ENCODE results near the gene CECR2.
"Not testable (repeated sequence)": the region's sequence is repeated elsewhere in the genome, so short reads cannot be mapped to it uniquely, and the experiment has no call there.

Gene CECR2

DNA sequence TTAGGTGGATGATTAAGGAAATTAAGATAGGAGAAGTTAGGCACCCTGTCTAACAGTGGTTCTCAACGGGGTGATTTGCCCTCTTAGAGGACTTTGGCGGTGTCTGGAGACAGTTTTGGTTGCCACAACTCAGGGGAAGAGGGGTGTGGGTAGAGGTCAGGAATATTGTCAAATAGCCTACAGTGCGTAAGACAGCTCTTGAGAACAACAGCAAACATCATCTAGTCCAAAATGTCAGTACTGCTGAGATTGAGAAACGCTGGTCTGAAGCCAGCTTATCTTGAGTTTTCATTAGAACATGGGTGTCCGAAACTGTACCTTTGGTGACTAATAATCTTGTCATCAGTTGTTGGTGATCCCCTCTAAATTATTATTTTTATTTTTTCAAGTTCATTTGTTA is 38.4 kb downstream of the CECR2 start:
- no peak for DNase-seq

DNA sequence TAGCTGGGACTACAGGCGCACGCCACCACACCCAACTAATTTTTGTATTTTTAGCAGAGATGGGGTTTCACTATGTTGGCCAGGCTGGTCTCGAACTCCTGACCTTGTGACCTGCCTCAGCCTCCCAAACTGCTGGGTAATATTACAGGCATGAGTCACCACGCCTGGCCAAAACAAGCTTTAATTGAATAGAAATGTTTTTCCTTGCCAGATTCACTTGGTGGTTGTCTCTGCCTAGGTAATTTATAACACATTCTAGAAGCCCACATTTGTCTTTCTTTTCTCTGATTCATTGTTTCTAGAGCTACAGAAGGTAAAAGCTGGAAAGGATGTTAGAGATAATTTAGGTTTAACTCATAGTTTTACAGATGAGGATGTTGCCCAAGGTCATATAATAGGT is 41.3 kb downstream of the CECR2 start:
- DNase-seq: no peak

DNA sequence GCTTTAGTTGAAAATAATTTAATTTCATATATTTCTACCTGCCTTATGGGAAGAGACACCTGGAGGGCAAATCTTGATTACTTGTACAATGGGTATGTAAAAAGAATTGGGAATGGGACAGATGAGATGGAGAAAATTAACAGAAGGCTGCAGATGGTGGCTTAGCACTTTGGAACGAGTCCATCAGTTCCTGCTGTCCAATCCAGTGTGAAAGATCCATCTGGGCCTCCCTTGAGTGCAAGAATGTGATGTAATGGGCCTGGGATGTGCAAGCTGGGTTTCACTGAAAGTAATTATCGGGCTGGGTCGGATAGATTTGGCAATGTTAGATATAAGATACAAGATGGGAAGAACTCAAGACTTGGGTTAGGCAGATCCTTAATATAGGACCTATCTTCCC is 42.0 kb downstream of the CECR2 start:
- no peak for DNase-seq

DNA sequence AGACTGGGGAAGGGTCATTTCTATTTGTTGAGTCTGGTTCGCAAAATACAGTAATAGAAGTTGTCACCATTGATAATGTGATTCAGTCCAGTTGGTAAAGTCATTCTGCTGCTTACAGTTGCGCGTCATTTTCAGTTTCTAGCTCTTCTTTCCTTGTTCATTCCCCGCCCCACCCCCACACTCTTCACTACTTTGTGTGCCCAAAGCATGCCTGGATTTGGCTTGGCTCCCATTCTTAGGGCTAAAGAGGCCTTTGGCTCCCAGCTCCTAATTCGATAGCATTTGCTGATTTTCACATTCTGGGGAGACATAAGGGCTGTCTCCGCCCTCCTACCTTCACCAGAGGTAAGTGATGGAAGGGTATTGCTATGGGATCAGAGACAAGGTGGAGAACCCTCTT is 43.0 kb downstream of the CECR2 start:
- DNase-seq: no peak

DNA sequence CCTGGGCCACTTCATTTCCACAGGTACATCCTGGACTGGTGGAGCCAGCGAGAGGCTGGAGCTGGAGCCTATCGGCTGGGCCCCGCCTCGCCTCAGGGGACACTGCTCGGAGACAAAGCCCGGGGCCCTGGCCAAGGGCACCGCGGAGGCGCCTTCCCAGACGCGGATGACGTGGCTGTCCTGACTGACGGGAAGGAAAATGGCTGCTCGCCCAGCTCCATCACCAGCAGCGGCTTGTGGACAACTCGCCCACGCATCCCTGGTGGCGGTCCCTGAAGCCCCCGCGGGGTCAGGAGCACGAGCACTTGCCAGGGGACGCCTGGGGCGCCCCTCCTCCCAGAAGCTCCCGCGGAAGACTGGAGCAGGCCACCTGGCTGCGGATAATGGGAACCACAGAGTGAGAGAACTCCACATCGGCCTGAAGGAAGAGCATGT is 49.6 kb downstream of the CECR2 start:
- no peak for DNase-seq

DNA sequence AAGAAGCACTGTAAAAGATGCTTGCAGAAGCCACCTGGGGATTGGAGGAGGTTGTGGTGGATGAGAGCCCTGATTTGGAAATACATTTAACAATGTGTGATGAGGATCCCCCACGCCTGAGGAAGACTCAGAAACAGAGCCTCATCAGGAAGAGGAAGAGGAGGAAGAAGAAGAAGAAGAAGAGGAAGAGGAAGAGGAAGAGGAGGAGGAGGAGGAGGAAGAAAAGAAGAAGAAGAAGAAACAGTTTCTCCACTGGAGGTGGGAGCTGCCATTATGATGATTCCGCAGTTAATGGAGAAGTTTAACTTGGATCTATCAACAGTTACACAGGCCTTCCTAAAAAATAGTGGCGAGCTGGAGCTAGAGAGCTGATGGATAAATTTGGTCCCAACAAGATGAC is 50.1 kb downstream of the CECR2 start:
- DNase-seq: no peak

DNA sequence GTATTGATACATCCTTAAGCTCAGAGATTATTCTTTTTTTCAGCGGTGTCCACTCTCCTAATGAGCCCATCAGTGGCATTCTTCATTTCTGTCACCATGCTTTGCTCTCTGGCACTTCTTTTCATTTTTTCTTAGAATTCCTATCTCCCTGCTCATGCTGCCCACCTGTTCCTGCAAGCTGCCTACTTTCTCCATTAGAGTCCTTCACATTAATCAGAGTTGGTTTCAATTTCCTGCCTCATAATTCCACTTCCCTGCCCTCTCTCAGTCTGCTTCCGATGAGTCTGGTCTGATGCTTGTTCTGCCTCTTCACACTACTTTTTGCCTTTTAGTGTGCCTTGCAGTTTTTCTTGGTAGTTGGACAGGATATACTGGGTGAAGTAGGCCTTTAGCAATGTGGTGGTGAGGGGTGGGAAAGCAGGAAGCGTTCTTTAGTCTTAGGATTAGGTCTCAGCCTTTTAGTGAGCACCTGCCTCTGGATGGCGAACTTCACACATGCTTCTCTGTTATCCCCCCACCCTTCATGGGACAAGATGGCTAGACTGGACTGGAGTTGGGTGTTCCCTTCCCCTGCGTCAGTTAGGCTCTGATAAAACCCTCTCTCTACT is 53.6 kb downstream of the CECR2 start:
- no peak for DNase-seq

DNA sequence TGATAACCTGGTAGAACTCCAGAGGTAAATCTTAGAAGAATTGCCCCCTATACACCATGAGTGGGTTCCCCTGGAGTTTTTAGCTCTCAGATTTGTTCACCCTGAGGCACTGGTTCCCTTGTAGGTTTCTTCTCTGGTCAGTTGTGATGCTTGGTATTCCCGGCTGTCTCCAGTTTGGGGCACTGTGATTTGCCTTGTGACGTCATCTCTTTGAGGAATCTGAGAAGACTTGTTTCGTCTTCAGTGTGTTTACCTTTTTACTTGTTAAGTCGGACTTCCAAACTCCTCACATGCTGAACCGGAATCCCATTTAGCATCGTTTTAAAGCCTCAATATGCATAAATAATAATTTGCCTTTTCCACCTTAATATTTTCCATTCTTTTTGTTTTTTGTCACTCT is 54.4 kb downstream of the CECR2 start:
- DNase-seq: no peak

DNA sequence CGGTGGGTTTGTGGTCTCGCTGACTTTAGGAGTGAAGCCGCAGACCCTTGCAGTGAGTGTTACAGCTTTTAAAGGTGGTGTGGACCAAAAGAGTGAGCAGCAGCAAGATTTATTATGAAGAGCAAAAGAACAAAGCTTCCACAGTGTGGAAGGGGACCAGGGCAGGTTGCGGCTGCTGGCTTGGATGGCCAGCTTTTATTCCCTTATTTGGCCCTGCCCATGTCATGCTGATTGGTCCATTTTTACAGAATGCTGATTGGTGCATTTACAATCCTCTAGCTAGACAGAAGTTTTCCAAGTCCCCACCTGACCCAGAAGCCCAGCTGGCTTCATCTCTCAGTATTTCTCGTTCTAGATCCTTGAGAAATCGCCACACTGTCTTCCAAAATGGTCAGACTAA is 58.3 kb downstream of the CECR2 start:
- DNase-seq: not testable (repeated sequence)

DNA sequence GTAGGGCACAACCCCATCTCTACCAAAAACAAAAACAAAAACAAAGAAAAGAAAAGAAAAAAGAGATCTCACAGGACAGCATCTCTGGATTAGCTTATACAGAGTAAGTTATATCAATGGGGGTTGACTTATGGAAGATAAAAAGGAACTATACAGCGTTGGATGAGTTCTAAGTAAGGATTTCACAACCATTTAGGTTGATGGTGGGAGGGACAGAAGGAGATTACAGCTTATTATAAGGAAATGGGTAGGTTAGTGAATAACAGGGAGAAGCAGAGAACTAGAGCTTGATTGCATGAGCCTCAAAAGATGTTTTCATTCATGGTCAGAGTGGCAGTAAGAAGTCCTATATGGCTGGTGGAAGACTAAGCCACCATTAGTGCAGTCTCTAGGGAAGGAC is 60.3 kb downstream of the CECR2 start:
- DNase-seq: no peak

DNA sequence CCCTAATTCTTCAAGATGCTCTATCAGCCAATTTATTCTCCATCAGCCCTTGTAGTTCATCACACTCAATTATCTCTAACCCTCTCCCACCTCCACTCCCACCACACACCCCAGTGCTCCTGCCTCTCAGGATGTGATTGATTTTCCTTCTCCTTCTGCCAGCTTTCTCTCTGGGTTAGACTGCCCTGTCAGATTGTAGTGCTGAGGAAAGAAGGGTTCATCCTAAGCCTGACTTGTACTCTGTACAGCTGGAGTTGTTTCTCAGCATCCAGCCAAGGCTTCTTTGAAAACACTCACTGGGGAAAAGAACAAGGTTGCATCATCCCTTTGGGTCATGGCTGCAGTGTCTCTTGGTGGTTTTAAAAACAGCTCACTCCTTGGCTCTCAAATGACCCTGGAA is 61.2 kb downstream of the CECR2 start:
- DNase-seq: no peak

DNA sequence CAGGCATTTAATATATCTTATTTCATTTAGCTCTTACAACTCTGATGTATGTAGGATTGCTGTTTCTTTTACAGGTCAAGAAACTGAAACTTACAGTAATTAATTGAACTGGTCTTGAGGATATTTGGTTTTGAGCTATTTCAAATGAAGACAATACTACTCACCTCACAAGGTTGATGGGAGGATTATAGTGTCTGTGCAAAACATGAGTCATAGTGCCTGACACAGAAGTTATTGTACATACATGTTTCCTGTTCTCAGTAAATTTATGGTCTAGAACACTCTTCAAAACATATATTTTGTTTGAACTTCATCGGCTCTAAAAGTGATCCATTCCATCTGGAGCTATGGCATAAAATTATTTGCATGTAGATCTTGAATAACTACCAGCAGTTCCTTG is 61.9 kb downstream of the CECR2 start:
- no peak for DNase-seq

DNA sequence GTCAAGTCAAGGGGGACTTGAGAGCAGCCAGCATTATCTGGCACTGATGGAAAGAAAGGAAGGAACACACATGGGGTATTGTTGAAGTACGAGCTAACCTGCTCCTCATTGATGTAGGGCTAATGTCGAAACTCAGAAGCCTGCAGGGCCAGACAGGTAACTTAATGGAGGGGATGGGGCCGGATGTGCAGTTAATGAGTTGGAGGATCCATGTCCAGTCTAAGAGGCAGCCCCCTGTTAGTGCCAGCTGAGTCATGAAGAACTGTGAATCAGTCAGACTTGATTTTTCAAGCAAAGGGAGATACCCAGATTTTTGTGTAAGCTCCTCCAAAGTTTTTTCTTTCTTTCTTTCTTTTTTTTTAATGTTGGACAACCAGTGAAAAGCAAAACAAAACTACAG is 65.6 kb downstream of the CECR2 start:
- no peak for DNase-seq

DNA sequence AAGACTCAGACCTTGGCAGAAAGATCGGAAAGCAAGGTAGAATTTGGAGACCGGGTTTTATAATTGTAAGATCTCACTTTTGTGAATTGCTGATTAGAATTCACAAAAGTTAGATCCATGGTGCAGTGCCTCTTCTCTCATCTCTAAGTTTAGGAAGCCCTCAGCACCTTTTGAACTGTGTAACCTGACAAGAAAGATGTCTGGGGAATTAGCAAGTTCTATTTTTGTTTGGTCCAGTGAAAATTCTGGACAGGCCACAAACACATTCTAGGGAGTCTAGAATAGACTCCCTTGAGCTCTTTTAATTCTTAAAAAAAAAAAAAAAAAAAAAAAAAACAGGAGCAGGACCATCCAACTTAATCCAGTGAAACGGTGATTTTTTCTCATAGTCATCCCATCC is 66.1 kb downstream of the CECR2 start:
- DNase-seq: no peak

DNA sequence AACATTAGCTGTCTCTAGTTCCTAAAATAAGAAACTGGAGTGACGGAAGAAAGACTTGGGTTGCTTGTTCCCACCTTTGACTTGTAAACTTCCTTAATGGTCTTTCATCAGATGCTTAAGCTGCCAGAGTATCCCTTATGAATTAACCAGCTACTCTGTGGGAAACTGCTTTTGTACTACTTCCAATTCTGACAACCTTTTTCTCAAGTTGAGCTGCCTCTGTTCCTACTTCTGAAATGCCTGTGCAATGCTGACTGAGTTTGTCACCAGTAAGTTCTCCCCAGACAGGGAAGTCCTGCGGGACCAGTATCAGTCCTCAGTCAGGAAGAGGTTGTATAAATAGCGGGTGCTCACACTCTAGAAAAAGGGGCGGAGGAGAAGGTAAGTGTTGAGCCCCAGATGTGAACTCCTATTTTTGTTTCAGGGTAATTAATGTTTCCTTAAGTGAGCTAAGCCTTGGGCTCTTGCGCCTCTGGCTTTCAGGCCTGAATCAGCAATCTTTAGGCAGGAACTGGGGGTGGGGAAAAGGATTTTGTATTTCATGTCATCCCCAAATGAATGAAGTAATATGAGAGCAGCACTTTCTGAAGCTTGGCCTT is 67.2 kb downstream of the CECR2 start:
- no peak for DNase-seq

DNA sequence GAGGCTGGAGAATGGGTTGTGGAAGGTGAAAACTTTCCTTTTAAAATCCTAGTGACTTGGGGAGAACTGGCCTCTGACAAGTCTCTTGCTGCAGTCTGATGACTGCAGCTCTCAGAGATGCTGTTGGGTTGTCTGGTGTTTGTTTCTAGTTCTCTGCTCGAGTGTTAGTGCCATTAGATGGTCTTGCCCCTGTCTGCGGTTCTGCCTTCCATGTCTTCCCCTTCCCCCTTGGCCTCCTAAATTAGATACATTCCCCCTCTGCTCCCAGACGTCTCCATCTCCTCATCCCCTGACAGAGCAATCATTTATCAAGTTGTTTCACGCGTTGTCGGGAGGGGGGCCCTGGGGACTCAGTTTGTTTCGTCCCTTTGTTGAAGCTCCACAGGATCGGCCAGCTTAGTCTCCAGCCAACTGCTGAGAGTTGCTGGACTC is 67.7 kb downstream of the CECR2 start:
- no peak for DNase-seq

DNA sequence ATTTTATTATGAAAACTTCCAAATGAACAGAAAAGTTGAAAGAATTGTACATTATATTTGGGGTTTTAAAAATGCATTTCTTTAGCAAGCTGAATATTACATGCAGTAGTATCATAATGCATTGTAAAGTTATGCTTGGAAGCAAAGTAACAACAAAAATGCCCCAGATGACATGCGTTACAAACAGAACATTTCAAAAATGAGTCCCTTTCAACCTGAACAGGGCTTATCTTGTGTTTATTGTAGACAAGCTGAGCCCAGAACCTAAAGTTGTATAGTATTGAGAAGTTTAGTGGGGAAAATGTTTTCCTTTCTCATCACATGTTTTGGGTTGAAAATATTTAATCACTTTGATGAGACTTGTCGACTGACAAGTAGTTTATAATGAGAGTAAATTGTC is 68.8 kb downstream of the CECR2 start:
- DNase-seq: no peak

DNA sequence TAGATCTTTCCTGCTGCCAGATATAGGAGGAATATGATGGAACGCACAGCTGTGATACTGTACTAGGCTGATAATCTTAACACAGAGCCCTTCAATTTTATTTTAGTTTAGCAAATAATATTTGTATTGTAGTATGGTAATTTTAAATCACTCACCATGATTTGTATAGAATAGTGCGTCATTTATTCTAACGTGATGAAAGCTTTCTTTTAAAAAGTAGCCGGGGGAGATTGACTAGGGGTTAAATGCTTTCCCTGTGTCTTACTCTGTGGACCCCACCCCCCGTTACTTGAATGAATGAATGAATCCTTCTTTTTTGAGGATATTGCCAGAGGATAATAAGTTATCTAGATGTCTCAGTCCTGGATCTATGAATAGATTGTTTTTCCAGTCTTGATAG is 72.1 kb downstream of the CECR2 start:
- DNase-seq: no peak

DNA sequence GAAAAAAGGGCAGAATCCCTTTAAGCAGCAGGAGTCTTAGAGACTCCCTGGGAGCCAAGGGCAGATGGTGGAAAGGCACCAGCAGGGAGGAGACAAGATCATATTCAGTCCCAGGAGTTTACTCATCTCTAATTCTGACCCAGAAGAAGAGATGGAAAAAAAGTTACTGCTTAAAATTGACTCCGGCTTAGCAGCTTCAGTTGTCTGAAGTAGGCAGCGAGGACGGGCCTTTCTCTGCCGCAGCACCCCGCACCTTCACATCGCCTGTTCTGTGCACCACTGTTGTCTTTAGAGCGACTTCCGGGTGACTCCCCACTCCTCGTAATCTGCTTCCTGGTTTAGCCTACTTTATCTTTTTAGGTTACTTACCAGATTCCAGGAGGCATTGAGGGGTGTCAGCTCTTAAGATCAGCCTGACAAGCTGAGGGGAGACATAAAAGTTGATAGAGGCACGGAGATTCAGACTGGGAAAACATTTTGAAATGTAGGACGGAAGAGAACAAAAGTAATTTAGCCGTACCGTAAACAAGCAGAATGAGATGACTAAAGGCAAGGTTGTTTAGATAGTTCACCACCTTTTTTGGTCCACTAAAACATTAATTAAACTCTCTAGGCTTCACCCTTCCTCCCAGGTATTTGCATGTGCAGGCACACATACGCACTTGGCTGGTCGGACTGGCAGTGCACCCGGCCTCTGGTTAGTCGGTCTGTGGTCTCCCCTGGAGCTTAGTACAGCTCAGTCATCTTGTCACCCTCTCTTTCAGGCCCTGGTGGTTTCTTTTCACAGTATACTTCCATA is 74.3 kb downstream of the CECR2 start:
- no peak for DNase-seq

DNA sequence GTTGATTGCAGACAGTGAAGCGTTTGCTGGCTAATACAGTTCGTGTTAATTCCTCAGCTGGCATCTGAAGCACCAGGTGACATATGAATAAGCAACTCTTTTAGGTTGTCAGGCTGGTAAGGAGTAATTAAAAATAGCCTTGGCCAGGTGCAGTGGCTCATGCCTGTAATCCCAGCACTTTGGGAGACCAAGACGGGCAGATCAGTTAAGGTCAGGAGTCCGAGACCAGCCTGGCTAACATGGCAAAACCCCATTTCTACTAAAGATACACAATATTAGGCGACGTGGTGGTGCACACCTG is 74.9 kb downstream of the CECR2 start:
- no peak for DNase-seq

DNA sequence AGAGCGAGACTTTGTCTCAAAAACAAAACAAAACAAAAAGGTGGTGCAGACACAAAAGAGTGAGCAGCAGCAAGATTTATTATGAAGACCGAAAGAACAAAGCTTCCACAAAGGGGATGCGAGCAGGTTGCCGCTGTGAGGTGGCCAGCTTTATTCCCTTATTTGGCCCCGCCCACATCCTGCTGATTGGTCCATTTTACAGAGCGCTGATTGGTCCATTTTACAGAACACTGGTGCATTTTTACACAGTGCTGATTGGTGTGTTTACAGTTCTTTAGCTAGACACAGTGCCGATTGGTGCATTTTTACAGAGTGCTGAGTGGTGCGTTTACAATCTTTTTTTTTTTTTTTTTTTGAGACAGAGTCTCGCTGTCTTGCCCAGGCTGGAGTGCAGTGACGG is 77.4 kb downstream of the CECR2 start:
- DNase-seq: no peak

DNA sequence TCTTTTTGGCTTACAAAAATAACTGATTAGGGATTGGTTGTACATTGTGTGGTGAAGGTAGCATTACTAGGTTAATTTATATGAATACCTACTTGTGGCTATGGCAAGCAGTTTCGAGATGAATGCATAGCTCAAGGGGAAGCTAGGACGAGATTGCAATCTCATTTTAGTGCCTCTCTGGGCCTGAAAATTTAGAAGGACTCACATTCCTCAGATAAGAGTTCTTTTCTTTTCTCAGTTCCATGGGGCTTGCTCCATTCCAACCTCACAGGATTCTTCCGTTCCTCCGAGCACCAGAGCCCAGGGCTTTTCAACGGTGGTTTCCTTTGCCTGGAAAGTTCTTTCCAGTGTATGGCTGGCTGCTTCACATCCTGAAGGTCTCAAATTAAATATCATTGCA is 82.1 kb downstream of the CECR2 start:
- DNase-seq: no peak

DNA sequence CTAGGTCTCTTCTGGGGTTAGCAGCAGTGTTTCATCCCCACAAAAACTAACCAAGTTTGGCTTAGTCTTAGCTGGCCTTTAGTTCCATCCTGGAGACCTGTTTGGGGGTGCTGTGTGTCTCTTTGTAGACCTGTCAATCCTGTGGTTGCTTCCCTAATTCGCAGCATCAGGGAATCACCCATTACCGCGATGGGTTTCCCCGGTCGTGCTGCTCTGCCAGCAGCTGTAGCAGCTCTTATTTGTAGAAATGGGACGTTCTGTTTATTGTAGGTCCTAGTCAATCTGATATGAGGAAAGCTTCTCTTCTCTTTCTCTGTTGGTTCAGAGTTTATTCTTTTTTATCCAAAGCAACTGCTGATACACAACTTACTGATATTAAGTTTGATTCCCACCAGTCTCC is 91.6 kb downstream of the CECR2 start:
- DNase-seq: no peak

DNA sequence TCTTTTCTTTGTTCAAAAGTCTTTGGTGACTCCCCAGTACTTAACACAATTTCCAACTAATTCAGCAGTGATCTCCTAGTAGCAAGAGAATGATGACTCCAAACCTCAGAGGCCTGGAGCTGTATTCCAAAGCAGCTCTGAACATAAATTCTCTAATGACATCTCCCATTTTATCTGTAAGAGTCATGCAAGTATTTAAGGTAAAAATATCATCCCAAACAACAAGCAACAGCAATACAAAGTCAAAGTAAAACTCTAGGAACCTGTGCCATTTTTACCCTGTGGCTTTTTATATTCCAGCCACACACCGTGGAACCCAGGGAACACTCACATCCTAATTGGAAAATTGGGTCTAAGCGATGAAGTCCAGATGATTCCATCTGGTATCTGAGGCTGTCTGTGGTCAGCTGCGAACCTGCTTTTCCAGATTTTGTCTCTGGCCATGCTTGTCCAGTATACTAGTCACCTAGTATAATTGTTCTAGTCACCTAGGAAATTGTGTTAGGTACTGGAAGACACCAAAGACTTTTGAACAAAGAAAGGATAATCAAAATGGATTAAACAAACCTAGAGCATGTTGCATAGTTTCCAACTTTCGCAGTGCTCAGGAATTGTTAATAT is 101.7 kb downstream of the CECR2 start:
- DNase-seq: no peak

All from hematopoietic multipotent progenitor cell treated with erythropoietin and hydrocortisone succinate and interleukin-3 and kit ligand, for 8 days (in vitro differentiated cells).